Endodermal cell (in vitro differentiated cells): ENCODE measurements around the gene RSPH4A. TPM values are rescaled to one million over a fixed set of nuclear protein-coding genes. Genes with fewer than 3 reads are reported as not detected.

Experiments
- DNase-seq: peaks from one replicate; pipeline ENCODE4 v3.0.0-alpha.2; 2017
- H3K27ac ChIP-seq: 2 replicates; pipeline ENCODE4 v1.5.1; 2013; ENCODE audit warnings: mild to moderate bottlenecking, low read depth, low read length, moderate library complexity
- H3K27me3 ChIP-seq: 2 replicates; pipeline ENCODE4 v1.6.1; 2013; ENCODE audit warnings: mild to moderate bottlenecking, low read length, moderate library complexity; ENCODE audit not compliant: insufficient read depth, control insufficient read depth, poor library complexity, severe bottlenecking
- H3K36me3 ChIP-seq: 2 replicates; pipeline ENCODE4 v1.7.0; 2013; ENCODE audit warnings: mild to moderate bottlenecking, low read length, moderate library complexity; ENCODE audit not compliant: control insufficient read depth, insufficient read depth
- H3K4me1 ChIP-seq: one replicate; pipeline ENCODE4 v1.7.0; 2013; ENCODE audit warnings: low read length; ENCODE audit not compliant: control insufficient read depth, insufficient read depth
- H3K4me3 ChIP-seq: 2 replicates; pipeline ENCODE4 v1.5.1; 2013; ENCODE audit warnings: mild to moderate bottlenecking, low read length, moderate library complexity
- H3K9ac ChIP-seq: 2 replicates; pipeline ENCODE4 v1.6.1; 2013; ENCODE audit warnings: mild to moderate bottlenecking, low read length, moderate library complexity; ENCODE audit not compliant: poor library complexity, severe bottlenecking; ENCODE audit errors: extremely low read depth
- H3K9me3 ChIP-seq: 2 replicates; pipeline ENCODE4 v1.6.1; 2013; ENCODE audit warnings: mild to moderate bottlenecking, low read length, moderate library complexity; ENCODE audit not compliant: control insufficient read depth
- H3K27ac Mint-ChIP-seq: 2 replicates; pipeline ENCODE4 v1.8.0; 2020; ENCODE audit warnings: mixed read lengths
- H3K27me3 Mint-ChIP-seq: 2 replicates; pipeline ENCODE4 v1.8.0; 2021; ENCODE audit warnings: mild to moderate bottlenecking, mixed read lengths; ENCODE audit not compliant: insufficient read depth
- H3K36me3 Mint-ChIP-seq: 2 replicates; pipeline ENCODE4 v1.8.0; 2020; ENCODE audit warnings: low read depth, mixed read lengths
- H3K4me1 Mint-ChIP-seq: 2 replicates; pipeline ENCODE4 v1.8.0; 2020; ENCODE audit warnings: mixed read lengths
- H3K4me3 Mint-ChIP-seq: 2 replicates; pipeline ENCODE4 v1.8.0; 2020; ENCODE audit warnings: mild to moderate bottlenecking, moderate library complexity, mixed read lengths
- H3K9me3 Mint-ChIP-seq: 2 replicates; pipeline ENCODE4 v1.8.0; 2020; ENCODE audit warnings: mild to moderate bottlenecking, mixed read lengths
- CTCF ChIP-seq: fragments of 200-600 bp; sonication (generic); conservative IDR thresholded peaks from 2 replicates; pipeline ENCODE4 v1.5.0; 2021; ENCODE audit warnings: antibody characterized with exemption, mild to moderate bottlenecking
- WGBS, 2 experiments: methylation state at CpG; one replicate each; pipeline versions ENCODE4 v1.1.5 to v1.1.7; 2013; ENCODE audit warnings: missing lambda C conversion rate in 2 of 2, mixed read lengths in 1 of 2; ENCODE audit not compliant: insufficient coverage in 1 of 2, insufficient read length in 1 of 2; 5-methylcytosine and 5-hydroxymethylcytosine counted together
- total RNA-seq, 2 donors: library from RNA; stranded (reverse); fragmentation: NEBNext Ultra II Directional in 1 of 2; extraction: Animal tissue kit (Norgen Biotek cat#: 25700) in 1 of 2; gene quantifications; 2 replicates in 1 of 2; 3 replicates in 1 of 2; pipeline ENCODE4 v1.2.1, GENCODE V29; 2021

Gene RSPH4A
- total RNA-seq, 2 donors from 2014 or later: 0.92 to 1.2 TPM

GRCh38 chr6:116624036-116624805 lies 7.9 kb downstream of the RSPH4A start:
- Mint-ChIP-seq H3K4me3 (no peak overlapping the region), H3K9me3 (no peaks in the 10 kb centered on the region), H3K27ac (no peak overlapping the region), H3K36me3 (no peaks in the 10 kb centered on the region), H3K4me1 (no peaks in the 10 kb centered on the region), H3K27me3 (peaks cover 3% of the 10 kb centered on the region)
- Histone ChIP-seq H3K9ac (no peak overlapping the region), H3K36me3 (no peaks in the 10 kb centered on the region), H3K9me3 (no peaks in the 10 kb centered on the region), H3K4me1 (no peaks in the 10 kb centered on the region), H3K27me3 (no peaks in the 10 kb centered on the region), H3K27ac (no peak overlapping the region), H3K4me3 (no peak overlapping the region)
- no peak for TF ChIP-seq CTCF
- DNase-seq: no peak
- WGBS, 2 experiments: 50 to 61% methylated on average over 1 to 3 of the region's 3 CpGs

GRCh38 chr6:116625872-116626271 lies 9.6 kb downstream of the RSPH4A start:
- H3K4me3 Mint-ChIP-seq: no peak overlapping the region
- H3K9ac ChIP-seq: no peak overlapping the region
- no peaks in the 10 kb centered on the region for H3K36me3 Mint-ChIP-seq
- H3K27me3 Mint-ChIP-seq: peaks cover 3% of the 10 kb centered on the region
- H3K4me1 ChIP-seq: no peaks in the 10 kb centered on the region
- no peaks in the 10 kb centered on the region for H3K9me3 ChIP-seq
- no peak overlapping the region for H3K4me3 ChIP-seq
- H3K27ac Mint-ChIP-seq: no peak overlapping the region
- no peak overlapping the region for H3K27ac ChIP-seq
- no peak for TF ChIP-seq CTCF
- H3K27me3 ChIP-seq: no peaks in the 10 kb centered on the region
- 96 to 100% methylated on average over 3 of the region's 3 CpGs for WGBS, 2 experiments
- no peaks in the 10 kb centered on the region for H3K4me1 Mint-ChIP-seq
- DNase-seq: no peak
- no peaks in the 10 kb centered on the region for H3K36me3 ChIP-seq
- no peaks in the 10 kb centered on the region for H3K9me3 Mint-ChIP-seq

GRCh38 chr6:116629563-116629981 lies 13.3 kb downstream of the RSPH4A start:
- peaks cover 2% of the 10 kb centered on the region for H3K4me1 ChIP-seq
- Mint-ChIP-seq H3K27ac (no peak overlapping the region), H3K27me3 (peaks cover 3% of the 10 kb centered on the region), H3K4me1 (peaks cover 2% of the 10 kb centered on the region), H3K4me3 (no peak overlapping the region), H3K36me3 (peaks cover 16% of the 10 kb centered on the region), H3K9me3 (no peaks in the 10 kb centered on the region)
- H3K9ac ChIP-seq: no peak overlapping the region
- H3K36me3 ChIP-seq: peaks cover 24% of the 10 kb centered on the region
- no peak overlapping the region for H3K27ac ChIP-seq
- no peak overlapping the region for H3K4me3 ChIP-seq
- DNase-seq: no peak
- H3K27me3 ChIP-seq: no peaks in the 10 kb centered on the region
- TF ChIP-seq CTCF: no peak
- H3K9me3 ChIP-seq: no peaks in the 10 kb centered on the region
- WGBS, 2 experiments: 78 to 80% methylated on average over 2 to 4 of the region's 5 CpGs
